Stimulated activated CD4-positive, alpha-beta T cell treated with anti-CD3 and anti-CD28 coated beads, Interleukin-15, amount 100 ng/mL, for 1 hour (primary cell): Measurements from ENCODE around the gene JSRP1.
"Not testable (repeated sequence)": the region's sequence is repeated elsewhere in the genome, so short reads cannot be mapped to it uniquely, and the experiment has no call there.

Source experiments
- DNase-seq, 2 donors: peaks; one replicate each; pipeline ENCODE4 v3.0.0-alpha.2; 2020; ENCODE audit warnings: low read depth in 1 of 2, low spot score in 1 of 2

JSRP1 gene

GRCh38 chr19:2282862-2283237 is 26.6 kb upstream of the JSRP1 start:
- no peak for DNase-seq

GRCh38 chr19:2282062-2282861 is 26.0 kb upstream of the JSRP1 start, which contains the start of gene PEAK3:
Gene PEAK3 (minus strand): TSS chr19:2282175. CDS start chr19:2280931, 1,244 bp downstream.
- DNase-seq: no peak

DNA sequence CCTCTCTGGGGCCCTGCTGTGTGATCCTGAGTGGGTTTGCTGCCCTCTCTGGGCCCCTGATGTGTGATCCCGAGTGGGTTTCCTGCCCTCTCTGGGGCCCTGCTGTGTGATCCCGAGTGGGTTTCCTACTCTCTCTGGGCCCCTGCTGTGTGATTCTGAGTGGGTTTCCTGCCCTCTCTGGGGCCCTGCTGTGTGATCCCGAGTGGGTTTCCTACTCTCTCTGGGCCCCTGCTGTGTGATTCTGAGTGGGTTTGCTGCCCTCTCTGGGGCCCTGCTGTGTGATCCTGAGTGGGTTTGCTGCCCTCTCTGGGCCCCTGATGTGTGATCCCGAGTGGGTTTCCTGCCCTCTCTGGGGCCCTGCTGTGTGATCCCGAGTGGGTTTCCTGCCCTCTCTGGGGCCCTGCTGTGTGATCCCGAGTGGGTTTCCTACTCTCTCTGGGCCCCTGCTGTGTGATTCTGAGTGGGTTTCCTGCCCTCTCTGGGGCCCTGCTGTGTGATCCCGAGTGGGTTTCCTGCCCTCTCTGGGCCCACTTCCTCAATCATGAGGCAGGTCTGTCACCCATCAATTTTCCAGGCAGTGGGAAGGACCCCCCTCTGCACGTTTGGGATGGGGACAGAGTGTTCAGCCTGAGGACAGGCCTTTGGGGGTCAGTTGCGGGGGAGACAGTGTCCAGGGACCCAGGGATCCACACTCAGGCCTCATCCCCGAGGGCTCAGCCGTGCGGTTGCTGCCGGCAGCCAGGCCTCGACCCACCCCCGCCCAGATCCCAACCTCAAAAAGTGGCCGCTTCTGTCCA is 25.2 kb upstream of the JSRP1 start:
- not testable (repeated sequence) for DNase-seq

GRCh38 chr19:2280633-2281264 is 24.5 kb upstream of the JSRP1 start:
- no peak for DNase-seq

DNA sequence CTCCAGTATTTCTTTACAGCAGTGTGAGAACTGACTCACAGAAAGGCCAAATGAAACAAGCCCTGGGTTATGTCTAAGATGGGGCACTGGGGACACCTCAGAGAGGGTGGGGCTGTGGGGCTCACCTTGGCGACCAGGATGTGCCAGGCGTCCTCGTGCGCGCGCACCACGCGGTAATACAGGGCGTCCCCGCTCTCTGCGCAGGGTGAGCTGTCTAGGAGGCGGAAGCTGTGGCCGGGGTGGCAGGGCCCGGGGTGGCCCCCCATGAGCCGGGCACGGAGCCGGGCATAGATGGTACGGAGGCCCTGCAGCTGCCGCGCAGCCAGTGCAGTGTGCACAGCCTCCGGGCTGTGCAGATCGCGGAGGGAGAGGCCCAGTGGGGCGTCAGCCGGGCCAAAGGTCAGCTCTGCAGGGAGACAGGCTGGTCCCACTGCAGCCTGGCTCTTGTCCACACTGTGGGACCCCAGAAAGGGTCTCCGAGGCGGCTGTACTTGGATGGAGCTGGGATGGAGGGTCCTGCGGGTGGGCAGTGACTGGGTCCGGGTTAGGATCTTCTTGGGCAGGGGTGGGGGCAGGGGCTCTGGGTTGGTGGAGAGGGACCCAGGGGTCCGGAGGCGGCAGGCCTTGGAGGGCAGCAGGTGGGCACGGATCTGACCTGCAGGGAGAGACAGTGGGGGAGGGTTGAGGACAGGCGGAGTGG is 22.4 kb upstream of the JSRP1 start:
- no peak for DNase-seq

DNA sequence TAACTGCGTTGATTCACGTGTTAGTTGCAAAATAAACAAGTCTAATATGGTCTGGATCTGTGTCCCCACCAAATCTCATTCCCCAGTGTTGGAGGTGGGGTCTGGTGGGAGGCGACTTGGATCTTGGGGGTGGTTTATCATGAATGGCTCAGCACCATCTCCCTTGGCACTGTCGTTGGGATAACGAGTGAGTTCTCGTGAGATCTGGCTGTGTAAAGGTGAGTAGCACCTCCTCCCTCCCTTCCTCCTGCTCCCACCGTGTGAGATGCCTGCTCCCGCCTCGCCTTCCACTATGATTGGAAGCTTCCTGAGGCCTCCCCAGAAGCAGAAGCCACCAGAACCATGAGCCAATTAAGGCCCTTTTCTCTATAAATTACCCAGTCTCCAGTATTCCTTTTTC is 20.9 kb upstream of the JSRP1 start:
- DNase-seq: no peak

DNA sequence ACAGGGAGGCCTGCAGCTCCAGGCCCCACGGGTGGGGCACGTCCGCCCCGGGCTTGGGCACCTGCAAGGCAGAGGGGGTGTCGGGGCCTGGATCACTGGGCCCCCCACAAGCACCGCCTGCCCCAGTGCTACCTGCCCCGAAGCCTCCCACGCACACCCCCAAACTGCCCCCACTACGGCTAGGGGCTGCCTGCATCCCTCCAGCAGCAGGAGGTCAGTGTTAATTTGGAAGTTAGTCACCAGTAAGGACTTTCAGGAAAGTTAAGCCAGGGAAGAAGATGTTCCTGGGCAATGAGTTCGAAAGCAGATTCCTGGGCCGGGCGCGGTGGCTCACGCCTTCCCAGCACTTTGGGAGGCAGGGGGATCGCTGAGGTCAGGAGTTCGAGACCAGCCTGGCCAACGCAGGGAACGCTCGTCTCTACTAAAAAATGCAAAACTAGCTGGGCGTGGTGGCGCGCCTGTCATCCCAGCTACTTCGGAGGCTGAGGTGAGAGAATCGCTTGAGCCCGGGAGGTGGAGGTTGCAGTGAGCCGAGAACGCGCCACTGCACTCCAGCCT is 20.3 kb upstream of the JSRP1 start:
- DNase-seq: no peak

GRCh38 chr19:2275588-2276428 is 19.6 kb upstream of the JSRP1 start:
- no peak for DNase-seq

- no peak for DNase-seq
Measured at GRCh38 chr19:2274931-2275535, 18.8 kb upstream of the JSRP1 start.

DNA sequence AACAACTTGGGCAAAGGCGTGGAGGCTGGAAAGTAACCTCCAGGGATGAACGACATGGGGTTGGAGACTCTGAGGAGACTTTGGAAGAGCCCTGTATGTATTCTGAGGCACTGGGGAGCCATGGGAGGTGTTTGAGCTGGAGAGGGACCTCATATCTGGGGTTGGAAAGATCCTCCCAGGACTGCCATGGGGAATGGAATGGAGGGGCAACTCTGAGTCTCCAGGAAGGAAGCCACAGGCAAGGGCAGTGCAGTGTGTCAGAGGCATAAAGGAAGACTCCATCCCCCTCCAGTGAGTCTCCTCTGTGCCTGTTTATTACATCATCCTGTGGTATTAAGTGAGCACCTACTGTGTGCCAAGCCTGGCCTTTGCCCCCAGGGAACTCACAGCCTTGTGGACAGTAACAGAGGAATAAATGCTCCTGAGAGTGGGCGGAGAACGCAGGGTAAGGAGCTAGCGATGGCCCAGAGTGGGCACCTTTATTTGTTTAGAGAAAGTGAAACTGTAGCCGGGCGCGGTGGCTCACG is 18.0 kb upstream of the JSRP1 start:
- no peak for DNase-seq

- peak; percentile 61 to 66 for DNase-seq
Measured at GRCh38 chr19:2273356-2274184, 17.4 kb upstream of the JSRP1 start.

DNA sequence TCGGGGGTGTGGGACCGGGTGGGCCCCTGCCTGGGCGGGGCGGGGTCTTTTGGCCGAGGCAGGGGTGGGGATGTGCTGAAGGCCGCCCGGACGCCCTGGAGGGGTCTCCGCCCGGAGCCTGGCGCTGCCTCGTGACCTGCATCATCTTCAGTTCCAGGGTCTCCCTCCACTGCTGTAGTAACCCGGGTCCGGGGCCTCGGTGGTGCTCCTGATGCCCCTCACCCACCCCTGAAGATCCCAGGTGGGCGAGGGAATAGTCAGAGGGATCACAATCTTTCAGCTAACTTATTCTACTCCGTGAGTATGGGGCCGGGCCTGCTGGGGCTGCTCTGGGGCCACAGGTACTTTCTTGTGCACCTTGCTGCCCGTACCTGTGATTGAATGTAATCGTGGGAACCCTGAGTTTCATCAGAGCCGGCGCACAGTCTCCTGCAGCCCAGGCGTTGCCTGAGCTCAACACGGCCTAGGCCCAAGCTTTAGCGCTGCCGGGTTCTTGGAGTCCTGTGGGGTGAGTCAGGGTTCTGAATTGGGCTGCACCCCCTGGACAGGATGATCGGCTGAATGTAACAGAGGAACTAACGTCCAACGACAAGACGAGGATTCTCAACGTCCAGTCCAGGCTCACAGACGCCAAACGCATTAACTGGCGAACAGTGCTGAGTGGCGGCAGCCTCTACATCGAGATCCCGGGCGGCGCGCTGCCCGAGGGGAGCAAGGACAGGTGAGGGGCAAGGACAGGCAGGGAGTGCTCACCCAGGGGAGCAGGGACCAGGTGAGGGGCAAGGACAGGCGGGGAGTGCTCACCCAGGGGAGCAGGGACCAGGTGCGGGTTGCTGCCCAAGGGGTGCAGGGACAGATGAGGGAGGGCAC is 15.3 kb upstream of the JSRP1 start:
- no peak for DNase-seq

GRCh38 chr19:2270423-2271233 is 14.4 kb upstream of the JSRP1 start:
- DNase-seq: peak in 1 of 2 donors; percentile 72

DNA sequence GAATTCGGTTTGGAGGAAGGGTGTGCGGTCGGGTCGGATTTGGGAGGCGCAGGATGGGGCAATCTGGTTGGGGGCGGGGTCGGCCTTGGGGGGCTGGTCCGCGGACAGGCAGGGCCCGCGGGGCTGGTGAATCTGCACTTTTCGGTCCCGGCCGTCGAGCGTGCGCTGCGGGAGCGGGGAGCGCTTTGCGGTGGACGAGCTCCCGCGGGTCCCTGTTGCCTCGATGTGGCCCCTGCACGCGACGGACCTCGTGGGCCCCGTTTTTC is 13.9 kb upstream of the JSRP1 start:
- DNase-seq: no peak

GRCh38 chr19:2269244-2270156 is 13.3 kb upstream of the JSRP1 start:
- peak; percentile 99 for DNase-seq

DNA sequence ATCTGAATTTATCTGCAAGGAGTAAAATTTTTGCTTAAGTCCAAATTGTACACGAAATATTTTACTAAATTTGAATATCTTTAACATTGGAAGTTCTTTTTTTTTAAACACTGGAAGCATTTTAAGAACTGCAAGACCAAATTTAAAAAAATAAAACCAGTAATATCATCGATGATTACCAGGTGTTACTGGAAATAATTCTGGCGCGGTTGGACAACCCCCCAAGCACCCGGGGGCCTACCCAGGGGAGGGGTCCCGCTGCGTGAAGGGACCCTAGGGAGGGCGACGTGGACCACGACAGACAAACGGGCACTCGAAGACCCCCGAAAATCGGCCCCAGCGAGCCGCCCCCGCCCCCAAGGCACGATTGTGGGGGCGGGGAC is 12.6 kb upstream of the JSRP1 start:
- no peak for DNase-seq
